NCI-H1105 (cell line): ENCODE measurements around the gene MVB12B.

ENCODE experiments used
- DNase-seq: peaks from one replicate; lab custom pipeline; 2025; lab: John Stamatoyannopoulos, UW

Gene MVB12B

DNA sequence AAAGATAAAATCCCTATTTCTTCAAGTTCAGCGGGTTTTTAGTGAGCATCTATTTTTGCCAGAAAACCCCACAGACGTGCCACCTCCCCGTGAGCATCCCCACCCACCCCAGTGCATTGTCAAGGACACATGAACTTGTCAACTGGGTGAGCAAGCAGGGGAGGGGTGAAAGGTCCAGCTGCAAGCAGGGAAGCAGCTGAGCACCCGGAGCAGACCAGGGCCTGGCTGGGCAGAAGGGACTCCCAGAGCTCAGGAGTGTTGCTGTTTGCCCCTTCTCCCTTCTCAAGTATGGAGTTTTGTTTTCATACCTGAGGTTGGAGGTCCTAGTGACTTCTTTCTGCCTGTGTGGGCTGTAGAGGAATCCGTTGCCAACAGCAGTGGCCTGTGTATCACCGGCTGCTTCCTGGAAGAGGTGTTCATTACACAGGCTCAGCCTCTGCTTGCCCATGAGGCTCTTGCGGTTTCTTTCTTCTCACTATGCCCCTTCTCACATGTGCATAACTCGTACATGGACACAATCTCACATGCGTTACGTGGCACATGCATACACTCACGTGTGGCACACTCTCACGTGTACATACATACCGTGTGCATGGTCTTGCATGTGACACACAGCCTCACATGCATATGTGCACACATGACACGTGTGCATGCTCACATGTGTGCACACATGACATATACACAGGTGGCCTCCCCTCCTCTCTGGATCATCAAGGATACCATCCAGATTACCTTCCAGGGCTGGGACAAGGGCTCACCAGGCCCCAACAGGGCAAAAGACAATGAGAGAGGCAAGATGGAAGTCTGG lies 126.7 kb downstream of the MVB12B start:
- DNase-seq, result no peak

DNA sequence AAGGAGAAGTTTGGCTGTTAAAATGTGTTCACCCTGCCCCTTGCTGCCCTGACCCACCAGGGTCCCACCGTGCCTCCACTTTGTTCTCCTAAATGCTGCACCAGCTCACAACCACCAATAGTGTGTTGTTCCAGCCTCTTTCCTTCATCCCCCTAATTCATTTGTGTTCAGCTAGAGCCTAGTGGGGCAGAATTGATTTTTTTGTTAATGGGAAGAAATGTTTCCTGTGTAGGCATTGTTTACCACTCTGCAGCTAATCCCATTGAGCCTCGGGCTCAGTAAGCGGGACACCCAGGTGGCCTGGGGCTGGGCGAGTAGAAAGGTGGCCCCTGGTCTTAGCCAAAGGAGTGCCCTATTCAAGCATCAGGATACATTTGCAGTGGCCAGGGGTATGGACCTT lies 127.6 kb downstream of the MVB12B start:
- DNase-seq, result no peak

DNA sequence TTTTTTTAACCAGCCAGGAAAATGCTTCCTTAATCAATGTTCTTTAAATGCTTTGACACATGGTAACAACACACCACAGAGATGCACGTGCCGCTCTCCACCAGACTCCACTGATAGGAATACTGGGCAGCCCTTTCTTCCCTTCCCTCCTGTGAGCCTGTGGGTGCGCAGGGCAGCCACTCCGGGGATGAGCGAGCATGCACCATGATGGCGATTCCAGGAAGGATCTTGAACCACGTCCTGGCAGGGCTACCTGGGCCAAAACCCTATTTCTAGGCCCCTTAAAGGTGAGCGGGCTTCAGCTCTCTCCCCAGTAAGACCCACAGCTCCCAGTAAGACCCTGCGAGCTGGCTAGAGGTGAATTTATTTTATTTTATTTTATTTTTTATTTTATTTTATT lies 128.2 kb downstream of the MVB12B start:
- DNase-seq, result no peak

DNA sequence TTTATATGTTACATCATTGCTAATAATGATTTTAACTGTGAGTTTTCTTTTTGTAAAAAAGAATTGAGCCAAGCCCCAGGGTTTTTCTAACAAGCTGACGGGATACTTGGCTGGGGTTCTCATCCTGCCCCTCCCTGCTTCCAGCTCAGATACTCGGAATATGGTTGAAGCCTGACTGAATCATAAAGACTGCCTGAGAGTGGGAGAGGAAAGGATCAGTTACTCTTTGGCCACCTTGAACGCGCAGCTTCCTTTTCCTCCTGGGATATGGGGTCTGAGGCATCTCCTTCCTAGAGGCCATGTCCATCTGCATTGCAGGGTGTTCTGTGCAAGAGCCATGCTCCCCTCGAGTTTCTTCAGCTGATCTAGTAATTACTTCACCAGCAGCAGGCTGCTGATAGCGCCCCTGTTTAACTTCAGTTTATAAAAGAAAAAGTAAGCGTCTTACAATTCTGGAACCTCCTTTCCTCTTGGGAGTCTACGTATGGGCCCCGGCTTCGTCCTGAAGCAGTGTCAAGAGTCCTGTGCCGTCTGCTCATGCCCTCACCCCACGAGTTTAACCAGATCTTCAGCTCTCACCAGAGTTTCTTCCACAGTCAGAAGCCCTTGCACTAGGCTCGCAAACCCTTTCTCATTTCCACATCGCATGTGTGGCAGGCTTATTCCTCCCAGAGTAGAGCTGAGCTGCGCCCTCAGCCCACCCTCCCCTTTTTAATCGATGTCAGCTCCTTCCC lies 130.0 kb downstream of the MVB12B start:
- no peak for DNase-seq

DNA sequence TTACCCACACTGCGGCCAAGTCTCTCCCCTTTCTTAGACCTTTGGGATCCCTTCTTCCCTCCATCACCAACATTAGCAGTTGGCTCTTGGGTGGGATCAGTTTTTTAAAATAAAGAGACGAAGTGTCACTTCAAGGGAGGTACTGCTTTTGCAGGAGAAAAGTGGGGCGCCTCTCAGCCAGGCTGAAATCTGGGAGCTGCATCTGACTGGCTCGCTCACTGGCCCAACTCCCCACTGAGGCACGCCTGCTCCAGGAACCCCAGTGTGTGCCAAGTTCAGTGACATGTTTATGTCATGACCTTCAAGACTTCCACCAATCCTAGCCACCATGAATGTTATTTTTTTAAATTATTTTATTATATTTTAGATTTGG lies 130.5 kb downstream of the MVB12B start:
- no peak for DNase-seq

DNA sequence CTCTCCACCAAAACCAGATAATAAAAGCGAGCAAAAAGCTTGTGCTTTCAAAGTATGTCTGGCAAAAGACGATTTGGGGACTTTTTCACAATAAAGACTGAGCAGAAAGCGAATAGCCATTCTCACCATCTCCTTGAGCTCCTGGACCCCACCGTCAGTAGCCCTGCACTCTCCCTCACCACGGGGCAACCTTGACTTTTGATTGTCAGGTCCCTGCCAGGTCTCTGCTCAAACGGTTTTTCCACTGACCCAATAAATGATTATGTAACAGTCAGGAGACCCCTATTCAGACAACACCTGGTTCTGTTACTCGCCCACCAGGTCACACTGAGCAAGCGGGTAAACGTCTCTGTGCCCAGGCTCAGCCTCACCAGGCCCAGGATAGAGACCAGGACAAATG lies 131.3 kb downstream of the MVB12B start:
- DNase-seq, result no peak

DNA sequence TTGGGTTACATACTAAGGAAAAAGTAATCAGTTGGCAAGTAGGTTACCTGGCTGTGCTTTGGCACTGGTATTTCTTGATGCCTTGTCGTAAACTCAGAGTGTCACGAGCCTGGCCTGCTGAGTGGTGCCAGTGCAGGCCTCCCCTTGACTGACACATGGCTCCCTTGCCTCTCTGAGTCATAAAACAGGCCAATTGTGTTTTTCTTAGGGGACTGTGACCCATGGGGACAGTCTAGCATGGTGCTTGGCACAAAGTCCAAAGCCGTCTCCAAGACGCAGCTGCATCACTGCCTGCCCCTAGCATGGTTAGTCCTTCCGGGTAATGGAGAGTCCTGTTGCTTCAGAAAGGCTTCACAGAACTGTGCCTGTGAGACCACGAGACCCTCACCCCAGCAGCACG lies 132.5 kb downstream of the MVB12B start:
- no peak for DNase-seq

DNA sequence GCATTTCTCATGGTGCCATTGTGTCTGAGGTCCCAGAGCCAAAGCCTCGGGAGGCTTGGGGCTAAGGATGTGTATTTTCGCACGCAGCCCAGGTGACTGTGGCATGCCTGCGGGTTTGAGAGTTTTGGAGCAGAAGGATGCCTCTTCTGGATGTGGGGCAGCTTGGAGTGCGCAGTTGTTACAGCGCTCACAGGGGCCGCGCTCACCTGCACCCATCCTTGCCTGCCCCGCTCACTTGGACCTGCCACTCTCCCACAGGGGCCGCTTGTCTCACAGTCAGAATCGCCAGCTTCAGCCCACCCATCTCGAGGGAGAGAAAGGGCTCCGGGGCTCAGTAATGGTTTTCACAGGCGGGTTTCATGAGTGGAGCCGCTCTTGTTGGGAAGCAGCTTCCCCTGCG lies 132.9 kb downstream of the MVB12B start:
- DNase-seq, result no peak

DNA sequence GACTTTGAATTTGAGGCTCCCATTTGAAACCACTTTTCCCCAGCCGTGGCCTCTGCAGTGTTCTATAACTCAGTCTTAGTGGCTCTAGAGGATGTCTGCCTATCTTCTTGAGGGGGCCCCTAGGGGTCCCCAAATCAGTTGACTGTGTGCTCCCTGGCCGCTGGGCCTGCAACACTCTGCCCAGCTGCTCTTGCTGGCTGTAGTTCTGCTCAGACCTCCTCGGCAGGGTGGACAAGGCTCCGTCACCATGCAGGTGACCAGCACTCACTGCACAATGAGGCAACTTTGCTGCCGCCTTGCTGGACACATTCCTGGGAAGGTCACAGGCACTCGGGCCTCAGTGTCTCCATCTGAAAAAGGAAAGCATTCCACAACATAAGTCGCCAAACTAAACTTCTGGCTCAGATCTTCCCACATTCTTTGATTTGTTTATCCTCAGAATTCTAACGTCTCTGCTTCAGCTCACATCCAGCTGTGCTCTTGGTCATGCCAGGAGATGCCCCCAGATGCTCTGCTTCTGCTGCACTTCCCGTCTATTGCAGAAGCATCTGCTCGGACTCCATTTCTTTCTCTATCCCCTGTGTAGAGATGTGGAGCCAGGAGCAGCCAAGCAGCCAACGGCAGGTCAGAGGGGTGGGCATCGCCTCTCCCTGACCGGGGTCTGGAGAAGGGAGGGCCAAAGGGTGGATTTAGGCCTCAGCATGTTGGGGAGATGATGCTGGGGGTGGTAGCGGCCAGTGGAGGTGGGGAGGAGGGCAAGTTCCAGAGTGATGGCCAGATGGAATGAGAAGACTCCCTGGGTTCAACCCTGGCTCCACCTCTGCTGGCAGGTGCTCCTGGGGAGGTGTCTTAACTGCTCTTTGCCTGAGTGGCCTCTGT lies 133.6 kb downstream of the MVB12B start:
- DNase-seq, result no peak

DNA sequence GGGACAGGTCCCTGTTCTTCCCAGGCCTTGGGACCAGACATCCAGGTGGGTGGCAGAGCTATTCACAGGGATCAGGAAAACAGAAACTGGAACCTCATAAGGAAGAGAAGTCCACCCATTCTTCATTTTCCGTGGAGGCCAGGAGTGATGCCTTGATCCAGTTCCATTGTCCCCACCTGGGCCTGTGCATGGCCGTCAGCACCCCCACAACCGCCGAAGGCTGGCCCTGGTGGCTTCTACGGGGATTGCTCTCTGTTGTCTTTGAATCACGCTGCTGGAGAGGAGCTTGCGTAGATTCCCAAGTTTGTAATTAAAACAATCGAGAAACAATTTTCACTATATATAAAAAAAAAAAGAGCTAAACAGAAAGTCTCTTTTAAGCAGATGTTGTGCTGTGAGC lies 134.4 kb downstream of the MVB12B start:
- DNase-seq, result no peak

DNA sequence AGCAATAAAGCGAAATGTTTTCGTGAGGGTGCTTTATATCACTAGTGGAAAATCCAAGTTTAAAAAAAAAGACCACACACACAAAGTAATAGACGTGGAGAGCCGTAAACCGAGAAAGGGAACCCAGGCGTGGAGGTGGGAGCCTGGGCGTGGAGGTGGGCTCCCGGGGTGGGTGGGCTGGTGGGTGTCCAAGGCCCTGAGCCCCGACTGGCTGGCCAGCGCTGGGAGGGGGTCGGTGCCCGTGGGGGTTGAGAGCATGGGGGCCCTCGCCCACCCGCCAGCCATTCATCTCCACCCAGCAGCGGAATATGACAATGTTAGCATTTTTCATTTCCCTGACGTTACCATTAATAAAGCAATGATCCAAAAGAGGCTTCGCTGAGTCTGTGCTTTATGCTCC lies 135.0 kb downstream of the MVB12B start:
- no peak for DNase-seq

DNA sequence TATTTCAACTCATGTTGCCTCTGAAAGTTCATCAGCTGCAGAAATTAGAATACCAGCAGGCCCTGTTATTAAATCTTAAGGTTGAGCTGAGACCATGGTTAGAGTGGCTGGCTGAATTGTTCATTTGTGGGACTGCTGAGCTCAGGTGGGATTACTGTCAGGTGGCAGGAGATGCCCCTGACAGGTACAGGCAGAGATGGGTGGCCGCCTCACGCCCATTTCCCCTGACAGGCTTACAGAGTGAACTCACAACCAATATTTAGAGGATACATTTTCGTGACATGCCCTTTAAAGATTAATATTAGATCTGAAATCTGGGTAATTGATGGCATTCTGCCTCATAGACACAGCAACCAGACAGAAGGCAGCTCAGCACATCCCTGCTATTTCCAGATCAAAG lies 136.0 kb downstream of the MVB12B start:
- DNase-seq, result no peak

DNA sequence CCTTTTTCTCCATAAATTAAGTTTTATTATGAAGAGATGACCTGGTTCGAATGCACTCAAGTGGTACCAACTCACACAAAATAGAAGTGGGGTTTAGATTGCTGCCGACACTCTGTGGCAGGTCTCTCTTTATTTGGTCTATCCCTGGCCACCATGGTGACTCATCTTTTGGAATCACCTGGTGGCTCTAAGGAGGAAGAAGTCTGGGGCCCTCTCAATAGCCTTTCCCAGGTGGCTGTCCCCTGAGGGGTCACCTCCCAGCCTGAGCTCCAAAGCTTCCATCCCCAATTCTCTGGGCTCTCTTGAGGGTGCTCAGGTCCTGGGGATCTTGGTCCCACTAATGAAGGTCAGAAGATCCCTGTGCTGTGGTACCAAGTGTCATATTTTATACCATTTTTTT lies 136.8 kb downstream of the MVB12B start:
- DNase-seq, result no peak

DNA sequence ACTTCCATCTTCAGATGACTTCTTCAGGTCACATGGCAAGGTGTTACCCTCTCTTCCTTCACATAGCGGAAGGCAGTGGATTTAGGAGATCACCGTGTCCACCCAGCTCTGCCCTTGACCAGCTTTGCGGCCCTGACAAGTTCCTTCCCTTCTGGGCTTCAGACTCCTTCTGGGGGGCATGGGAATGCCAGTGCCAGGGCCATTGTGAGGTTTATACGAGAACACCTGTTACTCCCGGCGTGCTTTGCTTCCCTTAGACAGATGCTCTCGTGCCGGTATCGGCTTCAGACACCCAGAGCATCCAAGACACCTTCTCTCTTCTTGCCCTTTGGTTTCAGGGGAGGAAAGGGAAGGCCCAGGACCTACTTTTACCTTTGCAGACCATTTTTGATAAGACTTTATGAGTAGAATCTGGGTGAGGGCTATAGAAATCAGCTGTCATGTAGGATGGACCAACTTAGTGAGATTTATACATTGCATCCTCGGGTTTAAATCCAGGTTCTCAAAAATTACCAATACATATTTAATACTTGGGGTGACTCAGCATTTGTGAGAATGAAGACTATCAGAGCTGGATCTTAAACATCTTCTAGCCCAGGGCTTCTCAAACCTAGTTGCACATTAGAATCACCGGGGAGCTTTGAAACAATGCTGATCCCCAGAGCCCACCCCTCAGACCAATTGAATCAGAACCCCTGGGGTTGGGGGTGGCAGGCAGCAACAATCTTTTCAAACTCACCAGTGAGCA lies 138.2 kb downstream of the MVB12B start:
- DNase-seq, result no peak

DNA sequence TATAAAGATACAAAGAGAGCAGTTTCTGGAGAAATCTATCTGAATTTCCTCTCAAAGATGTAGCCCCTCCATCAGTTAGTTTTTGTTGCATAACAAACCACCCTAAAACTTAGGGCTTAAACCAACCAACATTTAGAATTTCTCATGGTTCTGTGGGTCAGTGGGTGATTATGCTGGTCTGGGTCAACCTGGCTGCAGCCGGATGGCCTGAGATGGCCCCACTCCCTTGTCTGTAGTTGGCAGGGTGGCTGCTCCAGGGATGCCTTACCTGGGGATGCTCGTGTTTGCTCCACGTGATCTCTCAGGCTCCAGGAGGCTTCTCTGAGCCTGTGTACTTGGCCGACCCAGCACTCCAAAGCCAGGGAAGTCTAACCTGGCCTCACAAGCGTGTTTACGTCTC lies 139.3 kb downstream of the MVB12B start:
- DNase-seq, result no peak

DNA sequence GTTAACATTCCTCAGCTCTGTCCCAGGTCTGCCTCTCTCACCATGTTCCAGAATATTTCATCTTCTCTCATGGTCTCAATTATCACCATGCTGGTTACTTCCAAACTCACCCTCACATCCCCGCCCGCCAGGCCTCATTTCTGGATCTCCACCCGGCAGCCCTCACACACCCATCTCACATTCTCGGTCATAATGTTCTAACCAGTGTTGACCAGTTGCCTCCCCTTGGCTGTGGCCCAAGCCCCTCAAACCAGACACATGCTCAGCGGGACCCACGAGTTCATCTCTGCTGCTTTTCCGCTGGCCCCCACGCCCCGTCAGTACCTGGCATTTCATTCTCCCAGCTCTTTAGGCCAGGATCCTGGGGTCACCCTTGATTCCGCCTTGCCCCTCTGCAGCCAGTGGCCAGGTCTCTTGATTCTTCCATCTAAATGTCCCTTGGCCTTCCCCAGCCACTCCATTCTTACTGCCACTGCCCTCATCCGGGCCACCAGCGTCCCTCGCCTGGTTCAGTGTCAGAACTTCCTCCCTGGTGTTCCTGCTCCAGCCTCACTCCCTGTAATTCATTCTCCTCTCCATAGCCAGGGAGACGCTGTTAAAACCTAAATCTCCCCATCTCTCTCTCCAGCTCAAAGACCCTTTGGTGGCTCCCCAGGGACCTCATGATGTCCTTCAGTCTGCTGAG lies 141.7 kb downstream of the MVB12B start:
- no peak for DNase-seq

DNA sequence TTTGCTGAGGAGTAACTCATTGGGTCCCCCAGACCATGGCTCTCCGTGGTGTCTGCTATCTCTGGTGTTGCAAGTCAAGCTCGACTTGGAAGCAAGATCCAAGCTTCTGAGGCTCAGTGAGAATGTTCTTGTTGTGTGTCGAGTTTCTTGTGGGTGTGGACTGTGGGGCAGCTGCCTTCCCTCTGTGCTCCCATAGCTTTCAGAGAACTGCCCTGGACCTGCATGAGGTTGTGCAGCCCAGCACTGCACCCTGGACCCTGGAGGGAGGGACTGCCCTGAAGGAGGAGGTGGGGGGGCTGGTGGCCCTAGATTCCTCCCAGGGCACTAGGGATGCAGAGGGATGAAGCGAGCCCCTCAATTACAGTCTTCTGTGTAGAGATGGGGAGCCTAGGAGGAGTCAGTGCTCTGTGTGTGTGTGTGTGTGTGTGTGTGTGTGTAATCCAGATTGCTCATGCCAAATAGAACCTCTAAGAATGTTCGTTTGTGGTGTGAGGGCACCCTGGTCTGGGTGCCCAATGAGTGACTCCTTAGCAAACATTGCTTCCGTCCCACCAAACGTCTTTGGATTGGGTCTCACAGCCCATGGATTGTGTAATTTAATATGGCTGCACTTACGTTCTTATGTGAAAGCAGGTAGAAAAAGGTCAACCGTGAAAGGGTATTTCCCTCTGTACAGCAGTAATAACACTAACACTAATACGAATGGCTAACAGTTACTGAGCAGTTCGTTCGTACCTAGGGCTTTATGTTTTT lies 143.8 kb downstream of the MVB12B start:
- no peak for DNase-seq

DNA sequence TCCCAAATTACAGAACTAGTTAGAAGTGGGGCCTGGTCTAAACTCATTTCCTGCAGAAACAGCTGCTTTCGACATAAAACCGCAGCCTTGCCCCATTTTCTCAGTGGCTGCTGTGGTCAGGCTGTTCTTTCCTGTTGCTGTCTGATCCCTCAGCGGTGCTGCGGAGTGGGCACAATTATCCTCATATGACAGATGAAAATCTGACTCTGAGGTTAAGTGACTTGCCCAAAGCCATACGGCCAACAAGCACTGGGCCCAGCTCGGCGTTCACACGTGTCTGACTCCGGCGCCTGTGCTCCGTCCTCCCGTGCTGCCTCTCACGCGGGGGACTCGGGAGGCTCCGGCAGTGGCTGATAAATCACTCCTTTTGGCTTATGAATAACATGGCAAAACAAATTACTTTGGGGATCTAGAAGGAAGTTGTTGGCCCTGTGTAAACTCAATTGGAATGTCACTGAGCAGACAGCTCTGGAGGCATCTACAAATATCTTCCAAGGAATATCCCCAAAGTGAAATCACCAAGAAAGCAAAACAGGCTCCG lies 144.5 kb downstream of the MVB12B start:
- DNase-seq, result no peak

DNA sequence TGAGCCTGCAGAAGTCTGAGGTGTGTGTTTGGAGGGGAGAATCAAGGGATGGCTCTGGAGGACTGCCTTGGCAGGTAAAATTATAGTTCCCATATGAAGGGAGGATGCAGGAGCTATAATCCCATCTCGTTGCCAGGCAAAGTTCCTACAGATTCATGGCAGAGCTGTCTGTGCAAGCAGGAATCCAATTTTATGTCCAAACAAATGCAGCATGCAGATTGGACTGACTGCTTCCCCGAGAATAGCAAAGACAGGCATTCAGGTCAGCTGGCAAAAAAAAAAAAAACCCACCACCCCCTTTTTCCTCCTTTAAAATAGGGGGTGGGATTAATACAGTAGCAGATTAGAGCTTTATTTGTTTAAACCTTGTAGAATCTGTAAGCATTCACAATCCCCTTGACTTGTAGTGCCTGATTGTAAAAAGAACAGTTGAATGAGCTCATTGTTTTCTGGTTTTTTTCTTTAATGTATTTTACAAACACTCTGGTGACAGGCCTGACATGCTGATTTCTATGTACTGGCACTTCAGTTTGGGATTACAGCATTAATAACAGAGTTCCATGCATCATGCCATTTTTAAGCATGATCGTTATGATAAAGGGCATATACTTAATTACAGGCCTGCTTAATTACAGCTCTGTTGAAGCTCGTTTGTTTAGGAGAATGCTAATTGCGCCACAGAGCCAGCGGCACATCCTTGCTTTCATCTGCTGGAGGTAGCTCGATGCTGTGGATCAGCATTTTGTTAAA lies 145.7 kb downstream of the MVB12B start:
- peak; percentile 57 for DNase-seq

DNA sequence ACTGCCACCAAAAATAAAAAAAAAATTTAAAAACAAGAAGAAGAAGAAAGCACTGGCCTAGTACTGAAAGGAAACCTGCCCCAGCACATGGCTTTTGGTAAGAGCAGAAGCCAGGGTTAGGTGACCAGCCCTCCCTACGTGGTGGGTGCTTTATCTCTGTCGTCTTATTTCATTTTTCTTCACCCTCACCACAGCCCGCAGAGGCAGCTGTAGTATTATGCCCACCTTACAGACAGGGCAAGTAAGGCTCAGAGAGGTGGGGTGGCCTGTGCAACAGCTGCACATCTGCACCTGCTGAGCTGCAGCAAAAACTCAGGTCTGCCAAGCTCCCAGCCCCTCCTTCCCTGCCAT lies 146.3 kb downstream of the MVB12B start:
- DNase-seq, result no peak
